GM18502 (cell line): Measurements from ENCODE around the gene PDCL3.

Experiments used
- ATAC-seq: cut with Tn5 transposase; IDR thresholded peaks from one replicate; pipeline ENCODE4 v1.9.1; 2021; ENCODE audit warnings: mild to moderate bottlenecking; ENCODE audit not compliant: unreplicated experiment, poor library complexity

Gene PDCL3

GRCh38 chr2:100610381-100610831 is 47.6 kb downstream of the PDCL3 start:
- ATAC-seq: no peak

- no peak for ATAC-seq
These were observed 48.6 kb downstream of the PDCL3 start for GRCh38 chr2:100611079-100612029.

GRCh38 chr2:100612388-100613000 is 49.7 kb downstream of the PDCL3 start:
- no peak for ATAC-seq

GRCh38 chr2:100613719-100614118 is 50.9 kb downstream of the PDCL3 start:
- ATAC-seq: no peak

- no peak for ATAC-seq
These were observed 51.7 kb downstream of the PDCL3 start for GRCh38 chr2:100614455-100615000.

- no peak for ATAC-seq
These were observed 52.7 kb downstream of the PDCL3 start for GRCh38 chr2:100615471-100615870.

- ATAC-seq: no peak
These were observed 53.1 kb downstream of the PDCL3 start for GRCh38 chr2:100615886-100616285.

- no peak for ATAC-seq
These were observed 54.1 kb downstream of the PDCL3 start for GRCh38 chr2:100616841-100617390.

- ATAC-seq: no peak
These were observed 57.2 kb downstream of the PDCL3 start for GRCh38 chr2:100619951-100620350.

- ATAC-seq: no peak
These were observed 57.7 kb downstream of the PDCL3 start for GRCh38 chr2:100620481-100620880.

GRCh38 chr2:100621371-100621951 is 58.7 kb downstream of the PDCL3 start:
- ATAC-seq: no peak

GRCh38 chr2:100623033-100623715 is 60.4 kb downstream of the PDCL3 start:
- ATAC-seq: no peak

GRCh38 chr2:100623930-100624329 is 61.1 kb downstream of the PDCL3 start:
- ATAC-seq: no peak

GRCh38 chr2:100624536-100624935 is 61.7 kb downstream of the PDCL3 start:
- ATAC-seq: no peak

GRCh38 chr2:100625717-100626116 is 62.9 kb downstream of the PDCL3 start:
- no peak for ATAC-seq
